Epithelial cell of proximal tubule (primary cell): ENCODE results near the gene NXPE3. TPM values are rescaled to one million over a fixed set of nuclear protein-coding genes. Genes with fewer than 3 reads are reported as not detected.
"Not testable (repeated sequence)": the region's sequence is repeated elsewhere in the genome, so short reads cannot be mapped to it uniquely, and the experiment has no call there.

Experiments
- DNase-seq: peaks from one replicate; pipeline ENCODE4 v3.0.0-alpha.2; 2011; ENCODE audit warnings: low read depth
- H3K4me3 ChIP-seq: 2 replicates; pipeline ENCODE4 v1.5.1; 2011; ENCODE audit warnings: low read depth, mild to moderate bottlenecking, low read length
- CTCF ChIP-seq: conservative IDR thresholded peaks from 2 replicates; pipeline ENCODE4 v1.5.1; 2012; ENCODE audit warnings: low read depth, mild to moderate bottlenecking, low read length
- total RNA-seq: library from RNA; depleted of rRNA; stranded (reverse); fragments of >200 nt; gene quantifications from 2 replicates; pipeline ENCODE4 v1.2.3, GENCODE V29; 2015

Gene NXPE3
- total RNA-seq, 1 donor from 2014 or later: 8.0 TPM

- TF ChIP-seq CTCF: no peak
- H3K4me3 ChIP-seq: no peak overlapping the region
Observed at GRCh38 chr3:101758224-101758623, 20.8 kb upstream of the NXPE3 start.

DNA sequence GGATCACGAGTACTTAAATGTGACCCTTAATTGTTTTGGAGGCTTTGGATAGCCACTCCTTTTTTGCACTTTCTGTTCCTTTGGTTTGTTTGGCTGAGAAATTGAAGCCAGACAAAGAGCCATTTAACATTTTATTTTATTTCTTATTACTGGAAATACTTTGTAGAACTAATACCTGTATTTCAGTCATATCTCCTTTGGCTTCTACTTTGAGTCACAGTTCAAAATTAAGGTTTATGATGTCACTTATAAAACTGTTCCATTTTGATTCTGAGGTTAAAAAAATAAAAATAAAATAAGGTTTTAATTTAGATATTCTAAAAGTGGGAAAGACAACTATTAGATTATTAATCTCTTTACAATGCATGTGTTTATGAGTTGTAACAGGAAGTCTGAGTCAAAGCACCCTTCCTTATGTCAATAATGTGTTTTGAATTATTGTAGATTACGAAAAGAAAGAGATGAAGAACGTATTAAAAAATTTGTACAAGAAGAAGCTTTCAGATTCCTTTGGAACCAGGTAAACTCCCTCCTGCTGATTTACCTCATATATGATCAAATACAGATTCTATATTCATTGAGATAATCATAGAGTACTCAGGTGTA is 16.9 kb upstream of the NXPE3 start:
- no peak for TF ChIP-seq CTCF
- H3K4me3 ChIP-seq: no peak overlapping the region
- DNase-seq: no peak

More at GRCh38 chr3:101758224-101758623, 20.8 kb upstream of the NXPE3 start:
- no peak for DNase-seq

- not testable (repeated sequence) for H3K4me3 ChIP-seq, DNase-seq
Observed at GRCh38 chr3:101777745-101778281, 1.2 kb upstream of the NXPE3 start.

- no peak for DNase-seq
- H3K4me3 ChIP-seq: peak overlapping the region; percentile 78
- TF ChIP-seq CTCF: no peak
Observed at GRCh38 chr3:101778385-101779046, 495 bp upstream of the NXPE3 start.

DNA sequence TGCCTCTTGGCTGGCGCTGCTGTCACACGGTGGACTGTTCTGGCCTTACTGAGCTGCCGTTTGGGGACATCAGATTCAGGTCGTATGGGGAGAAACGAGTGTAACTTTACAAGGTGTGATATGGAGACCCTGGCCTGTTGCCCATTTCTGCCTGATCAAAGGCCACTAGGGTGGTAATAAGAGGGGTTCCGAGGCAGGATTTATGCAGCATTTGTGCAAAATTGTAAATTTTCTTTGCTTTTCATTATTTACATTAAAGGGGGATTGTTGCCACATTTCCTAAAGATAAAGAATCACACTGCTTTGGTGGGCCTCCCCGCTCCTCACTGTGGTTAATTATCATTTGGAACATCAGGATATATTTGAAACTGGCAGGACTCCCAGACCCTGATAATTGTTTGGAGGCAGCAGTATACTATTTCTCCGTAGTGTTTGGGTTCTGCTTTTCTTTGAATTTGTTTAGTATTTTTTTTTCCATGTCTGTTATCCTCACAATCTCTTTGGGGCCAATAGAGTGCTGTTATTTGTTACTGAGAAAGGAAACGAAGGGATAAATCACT is 891 bp downstream of the NXPE3 start:
- DNase-seq: no peak

GRCh38 chr3:101780661-101781060 is 1.6 kb downstream of the NXPE3 start:
- DNase-seq: no peak
- H3K4me3 ChIP-seq: no peak overlapping the region
- TF ChIP-seq CTCF: no peak

More for the DNA sequence above, 891 bp downstream of the NXPE3 start:
- peak overlapping the region; percentile 78 for H3K4me3 ChIP-seq
- TF ChIP-seq CTCF: no peak

- no peak for DNase-seq
- no peak for TF ChIP-seq CTCF
- no peak overlapping the region for H3K4me3 ChIP-seq
Observed at GRCh38 chr3:101781166-101781565, 2.2 kb downstream of the NXPE3 start.
